GM21447 (cell line): ENCODE data around the gene OR7C1.
"Not testable (repeated sequence)": the region's sequence is repeated elsewhere in the genome, so short reads cannot be mapped to it uniquely, and the experiment has no call there.

Experiments used
- ATAC-seq: cut with Tn5 transposase; IDR thresholded peaks from one replicate; pipeline ENCODE4 v1.9.1; 2021; ENCODE audit not compliant: unreplicated experiment

OR7C1 gene

DNA sequence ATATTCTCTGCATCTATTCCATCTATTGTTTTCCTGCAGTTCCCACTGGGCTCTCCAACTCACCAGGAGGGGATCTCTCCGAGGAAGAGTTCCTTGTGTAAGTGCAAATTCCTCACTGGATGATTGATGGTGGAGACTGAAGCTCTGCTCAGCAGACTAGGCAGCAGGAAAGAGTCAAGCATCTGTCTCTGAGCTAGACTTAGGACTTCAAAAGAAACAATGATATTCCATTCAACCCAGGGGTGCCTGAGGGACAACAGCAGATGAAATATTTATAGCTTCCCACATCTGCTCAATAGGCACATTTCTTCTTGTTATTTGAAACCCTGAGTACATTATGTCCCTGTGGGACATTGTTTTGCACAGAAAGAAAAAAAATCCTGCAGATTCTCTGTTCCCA, at the start of gene OR7C1, which contains the start of gene OR7A5:
Gene OR7C1, minus strand, starts transcription at position 175 of the 400 bp plus-strand sequence. CDS start 35,049 bp downstream, outside the sequence.
Gene OR7A5, minus strand, starts transcription at position 175 of the 400 bp plus-strand sequence. CDS start 6,944 bp downstream, outside the sequence.
- no peak for ATAC-seq

DNA sequence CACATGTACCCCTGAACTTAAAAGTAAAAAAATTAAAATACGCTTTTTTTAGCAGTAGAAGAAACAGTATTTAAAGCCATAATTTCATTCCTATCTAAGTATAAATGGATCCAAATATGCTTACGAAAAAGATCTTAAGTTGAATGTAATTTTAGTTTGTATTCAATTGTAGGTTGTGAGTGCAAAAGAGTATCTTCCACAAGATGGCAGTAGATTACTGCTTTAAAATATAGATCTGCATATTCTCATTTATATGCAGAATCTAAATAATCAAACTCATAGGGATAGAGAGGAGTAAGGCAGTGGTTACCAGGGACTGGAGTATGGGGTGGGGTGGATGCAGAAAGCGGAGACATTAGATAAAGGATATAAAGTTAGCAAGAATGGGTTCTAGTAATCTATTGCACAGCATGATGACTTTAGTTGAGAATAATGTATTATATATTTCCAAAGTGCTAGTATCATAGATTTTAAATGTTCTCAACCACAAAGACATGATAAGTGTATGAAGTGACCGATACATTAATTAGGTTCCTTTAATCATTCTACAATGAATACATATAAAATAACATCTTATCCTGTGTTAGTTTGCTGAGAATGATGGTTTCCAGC, 36.7 kb upstream of the OR7C1 start:
- no peak for ATAC-seq

- no peak for ATAC-seq
Observed at GRCh38 chr19:14868497-14868896, 33.5 kb upstream of the OR7C1 start.

GRCh38 chr19:14848822-14849221, 13.8 kb upstream of the OR7C1 start, which contains the start of gene OR7A10:
Gene OR7A10 (minus strand): TSS chr19:14848922. CDS start chr19:14841877, 7,045 bp downstream.
- ATAC-seq, result no peak

GRCh38 chr19:14843578-14843977, 8.6 kb upstream of the OR7C1 start:
- no peak for ATAC-seq

DNA sequence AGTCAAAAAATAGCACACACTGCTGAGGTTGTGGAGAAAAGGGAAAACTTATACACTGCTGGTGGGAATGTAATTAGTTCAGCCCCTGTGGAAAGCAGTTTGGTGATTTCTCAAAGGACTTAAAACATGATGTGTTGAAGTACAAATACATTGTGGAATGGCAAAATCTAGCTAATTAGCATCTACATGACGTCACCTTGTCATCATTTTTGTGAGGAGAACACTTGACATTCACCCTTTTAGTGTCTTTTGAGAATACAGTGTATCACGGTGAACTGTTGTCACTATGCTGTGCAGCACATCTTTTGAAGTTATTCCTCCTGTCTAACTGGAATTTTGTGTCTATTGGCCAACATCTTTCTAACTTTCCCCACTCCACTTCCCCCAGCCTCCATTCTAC, 8.2 kb upstream of the OR7C1 start:
- ATAC-seq, result no peak

DNA sequence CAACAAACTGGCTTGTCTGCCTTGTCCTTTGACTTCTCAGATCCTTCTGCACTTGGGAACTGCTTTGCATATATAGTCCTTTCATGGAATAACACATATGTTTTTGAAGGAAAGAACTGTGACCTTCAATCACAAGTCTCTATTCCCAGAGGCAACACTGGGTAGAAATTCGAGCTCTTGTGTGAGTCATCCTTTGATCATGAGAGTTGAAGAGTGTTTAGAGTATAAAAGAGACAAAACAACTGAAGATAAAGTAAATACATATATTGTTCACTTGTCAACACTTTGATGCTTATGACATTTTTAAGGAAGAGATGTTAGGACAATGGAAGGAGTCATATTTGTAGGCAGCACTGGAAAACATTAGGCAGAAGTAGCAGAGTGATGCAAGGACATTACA, 5.2 kb upstream of the OR7C1 start:
- no peak for ATAC-seq

GRCh38 chr19:14837391-14837790, 2.4 kb upstream of the OR7C1 start:
- ATAC-seq, result no peak

DNA sequence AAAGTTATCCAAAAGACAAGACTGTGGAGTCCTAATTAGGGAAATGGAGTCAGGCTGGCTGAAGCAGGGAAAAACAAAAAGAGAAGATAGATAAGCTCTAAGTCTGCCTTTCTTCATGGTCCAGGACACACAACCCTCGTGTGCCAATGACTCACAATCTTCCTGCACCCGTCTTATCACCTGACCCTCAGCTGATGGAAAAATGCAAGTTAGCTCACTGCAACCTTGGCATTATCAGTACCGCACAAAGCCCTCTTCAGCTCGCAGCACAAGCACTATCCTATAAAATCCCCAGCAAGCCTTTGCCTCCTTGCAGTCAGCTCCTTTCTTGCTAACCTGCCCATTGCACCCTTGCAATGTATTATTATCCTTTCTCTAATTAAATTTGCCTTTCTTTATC, 4.3 kb downstream of the OR7C1 start:
- no peak for ATAC-seq

GRCh38 chr19:14826006-14826405, 9.0 kb downstream of the OR7C1 start:
- no peak for ATAC-seq

DNA sequence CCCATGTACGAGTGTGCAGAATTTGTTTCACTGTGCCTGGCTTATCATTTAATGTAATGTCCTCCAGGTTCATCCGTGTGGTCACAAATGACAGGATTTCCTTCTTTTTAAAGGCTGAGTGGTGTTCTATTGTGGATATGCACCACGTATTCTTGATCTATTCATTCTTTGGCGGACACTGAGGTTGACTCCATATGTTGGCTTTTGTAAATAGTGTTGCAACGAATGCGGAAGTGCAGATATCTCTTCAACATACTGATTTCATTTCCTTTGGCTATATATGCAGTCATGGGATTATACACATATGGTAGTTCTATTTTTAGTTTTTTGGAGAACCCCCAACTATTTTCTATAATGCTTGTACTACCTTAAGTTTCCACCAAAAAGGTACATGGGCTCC, 13.0 kb downstream of the OR7C1 start:
- ATAC-seq, result no peak

DNA sequence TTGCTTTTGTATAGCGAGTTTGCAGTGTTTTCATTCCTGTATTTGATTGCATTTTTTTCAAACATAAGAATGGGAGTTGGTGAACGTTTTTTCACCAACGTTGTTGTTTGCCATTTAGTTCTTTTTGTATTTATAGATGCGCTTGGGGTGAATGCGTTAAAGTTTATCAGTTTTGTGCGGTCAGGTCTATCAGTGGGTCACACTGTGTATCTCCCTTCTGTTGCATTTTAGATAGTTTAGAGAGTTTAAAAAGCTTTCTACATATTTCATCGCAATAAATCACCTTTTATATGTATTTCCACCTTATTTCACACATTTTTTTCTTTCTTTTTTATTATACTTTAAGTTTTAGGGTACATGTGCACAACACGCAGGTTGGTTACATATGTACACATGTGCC, 16.4 kb downstream of the OR7C1 start:
- ATAC-seq, result no peak

DNA sequence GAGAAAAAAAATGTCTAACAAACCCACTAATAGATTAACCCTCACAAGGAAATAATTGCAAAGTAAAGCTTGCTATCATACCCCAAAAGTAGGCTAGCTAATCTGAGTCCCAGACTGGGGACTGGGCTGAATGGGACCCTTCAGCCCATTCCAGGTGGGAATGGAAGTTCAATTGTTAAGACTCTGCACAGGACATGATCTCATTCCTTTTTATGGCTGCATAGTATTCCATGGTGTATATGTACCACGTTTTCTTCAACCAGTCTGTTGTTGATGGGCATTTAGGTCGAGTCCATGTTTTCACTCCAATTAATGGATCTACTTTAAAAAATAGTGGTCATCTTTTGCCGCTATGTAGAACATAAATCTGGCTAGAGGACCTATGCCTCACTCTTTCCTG, 17.9 kb downstream of the OR7C1 start:
- ATAC-seq, result no peak

GRCh38 chr19:14814982-14815652, 19.9 kb downstream of the OR7C1 start:
- no peak for ATAC-seq

DNA sequence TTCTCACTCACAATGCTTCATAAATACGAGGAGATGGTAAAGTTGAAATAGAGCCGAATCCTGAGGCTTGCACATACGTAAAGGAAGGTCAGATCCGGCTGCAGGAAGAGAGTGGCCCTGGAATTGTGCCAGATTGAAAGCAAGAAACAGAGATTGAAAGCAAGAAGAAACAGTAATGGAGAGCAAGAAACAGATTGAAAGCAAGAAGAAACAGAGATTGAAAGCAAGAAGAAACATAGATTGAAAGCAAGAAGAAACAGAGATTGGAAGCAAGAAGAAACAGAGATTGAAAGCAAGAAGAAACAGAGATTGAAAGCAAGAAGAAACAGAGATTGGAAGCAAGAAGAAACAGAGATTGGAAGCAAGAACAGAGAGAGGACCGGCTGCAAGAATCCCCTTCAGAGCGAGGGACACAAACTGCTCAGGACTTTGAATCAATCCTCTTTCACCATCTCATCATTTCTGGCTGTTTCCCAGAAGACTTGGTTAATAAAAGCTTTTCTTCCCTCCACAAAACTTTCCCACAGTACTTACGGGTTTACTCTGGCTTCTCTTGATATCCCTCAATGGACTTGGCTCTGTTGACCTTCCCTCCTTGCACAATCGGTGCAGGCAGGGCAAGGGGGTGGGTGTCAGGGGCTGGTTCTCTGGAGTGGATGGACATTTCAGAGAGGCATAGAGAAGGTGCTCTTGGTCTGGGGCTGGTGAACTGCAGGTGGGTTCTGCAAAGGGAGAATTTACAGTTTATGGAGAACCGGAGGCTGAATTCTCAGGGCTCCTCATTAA, 25.5 kb downstream of the OR7C1 start:
- no peak for ATAC-seq

DNA sequence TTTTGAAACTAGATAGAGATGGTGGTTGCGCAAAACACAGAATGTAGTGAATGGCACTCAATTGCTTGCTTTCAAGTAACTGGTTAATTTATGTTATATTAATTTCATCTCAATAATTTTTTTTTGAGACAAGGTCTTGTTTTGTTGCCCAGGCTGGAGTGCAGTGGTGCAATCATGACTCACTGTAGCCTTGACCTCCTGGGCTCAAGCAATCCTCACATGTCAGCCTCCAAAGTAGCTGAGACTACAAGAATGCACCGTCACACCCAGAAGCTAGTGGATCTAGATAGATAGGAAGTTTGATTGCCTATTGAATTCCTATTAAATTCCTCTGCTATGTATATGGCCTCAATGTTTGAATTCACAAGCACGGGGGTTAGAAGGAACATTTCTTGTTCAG, 30.2 kb downstream of the OR7C1 start:
- no peak for ATAC-seq

DNA sequence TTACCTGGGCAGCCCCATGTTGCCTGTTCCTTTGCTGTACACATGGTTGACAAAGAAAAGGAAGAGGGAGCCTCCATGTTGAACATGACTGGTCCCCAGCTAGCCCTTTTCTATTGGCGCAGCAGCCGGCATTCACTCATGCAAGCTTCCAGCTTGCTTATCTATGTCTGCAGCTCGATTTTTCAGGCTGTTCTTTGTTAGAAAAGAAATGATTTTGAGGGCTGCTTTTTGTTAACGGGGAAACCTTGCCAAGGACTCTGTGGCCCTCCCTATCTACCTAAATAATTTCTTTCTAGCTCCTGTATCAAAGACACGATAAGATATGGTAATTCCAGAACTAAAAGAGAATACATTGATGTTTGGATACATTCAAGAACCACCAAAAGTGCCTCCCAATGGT, 36.2 kb downstream of the OR7C1 start:
- no peak for ATAC-seq

- ATAC-seq, result no peak
Observed at GRCh38 chr19:14796021-14796420, 39.0 kb downstream of the OR7C1 start.

GRCh38 chr19:14795078-14795721, 39.8 kb downstream of the OR7C1 start:
- no peak for ATAC-seq

DNA sequence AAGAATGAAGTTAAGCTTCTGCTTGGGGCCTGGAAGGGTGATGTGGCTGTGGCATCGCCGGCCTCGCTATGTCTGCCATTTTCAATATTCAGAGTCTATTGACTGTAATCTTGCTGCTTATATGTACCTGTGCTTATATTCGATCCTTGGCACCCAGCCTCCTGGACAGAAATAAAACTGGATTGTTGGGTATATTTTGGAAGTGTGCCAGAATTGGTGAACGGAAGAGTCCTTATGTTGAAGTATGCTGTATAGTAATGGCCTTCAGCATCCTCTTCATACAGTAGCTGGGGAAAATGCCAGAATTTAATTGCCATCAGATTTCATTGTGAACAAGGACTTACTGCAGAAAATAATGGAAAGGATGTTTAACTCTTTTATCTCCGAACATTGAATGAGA, 42.7 kb downstream of the OR7C1 start:
- not testable (repeated sequence) for ATAC-seq

DNA sequence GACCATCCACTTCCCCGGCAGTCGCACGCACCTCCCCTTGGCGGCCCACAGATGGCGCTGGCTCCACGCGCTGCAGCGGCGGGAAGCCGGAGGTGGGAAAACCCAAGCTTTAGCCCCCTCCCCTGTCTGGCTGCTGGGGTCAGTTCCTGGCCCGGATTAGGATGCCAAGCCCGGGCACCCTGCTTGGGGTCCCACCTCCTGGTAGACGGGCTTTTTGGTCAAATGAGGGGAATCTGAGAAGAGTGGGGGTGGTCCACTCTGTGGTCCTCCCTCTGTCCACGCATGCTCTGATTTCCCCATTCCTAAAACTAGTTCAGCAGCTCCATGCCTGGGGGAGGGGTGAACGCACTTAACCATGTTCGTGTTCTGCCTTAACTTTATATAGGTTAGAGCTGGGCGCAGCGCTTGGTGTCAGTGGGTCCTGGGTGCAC, 48.5 kb downstream of the OR7C1 start:
- no peak for ATAC-seq
